Panc1 (cell line): ENCODE measurements around the gene TRABD2B. TPM values are rescaled to one million over a fixed set of nuclear protein-coding genes. Genes with fewer than 3 reads are reported as not detected.

ENCODE experiments used
- ATAC-seq: fragments of 200-7000 bp; cut with Tn5 transposase; 2 replicates; pipeline ENCODE4 v1.9.1; 2020; ENCODE audit warnings: mild to moderate bottlenecking, moderate library complexity
- BruUV-seq: library from RNA; stranded (reverse); fragments of 400-500 nt; replicated peaks from 2 replicates; lab custom pipeline; 2021; lab: Mats Ljungman, UMichigan
- CTCF ChIA-PET: fragments of 300-600 bp; sonication (Branson Sonifier 250); formaldehyde crosslinking; loops from one replicate; lab custom pipeline; 2022; ENCODE audit warnings: antibody characterized with exemption; lab: Charles Lee
- POLR2A ChIA-PET: fragments of 300-600 bp; sonication (Branson Sonifier 250); formaldehyde crosslinking; loops from one replicate; lab custom pipeline; 2022; ENCODE audit warnings: antibody characterized with exemption; lab: Charles Lee
- DNase-seq: peaks from one replicate; pipeline ENCODE4 v3.0.0-alpha.2; 2010; ENCODE audit warnings: low read depth, low spot score
- H3K27ac ChIP-seq: 2 replicates; pipeline ENCODE4 v1.5.1; 2011; ENCODE audit warnings: mild to moderate bottlenecking, low read length, inconsistent platforms
- H3K27me3 ChIP-seq: fragments of 200-500 bp; sonication (Bioruptor generic); 2 replicates; pipeline ENCODE4 v1.6.0; 2014; ENCODE audit warnings: low read length, inconsistent platforms; ENCODE audit not compliant: control insufficient read depth, insufficient read depth
- H3K36me3 ChIP-seq: fragments of 200-500 bp; sonication (Bioruptor generic); 2 replicates; pipeline ENCODE4 v1.5.1; 2014; ENCODE audit warnings: inconsistent platforms, mild to moderate bottlenecking, low read length, moderate library complexity; ENCODE audit not compliant: control insufficient read depth, insufficient read depth
- H3K4me1 ChIP-seq: 2 replicates; pipeline ENCODE4 v1.5.1; 2011; ENCODE audit warnings: inconsistent platforms, mild to moderate bottlenecking, low read length, moderate library complexity; ENCODE audit not compliant: control insufficient read depth, insufficient read depth
- H3K4me3 ChIP-seq, 2 experiments: 2 replicates each; pipeline ENCODE4 v1.5.1; 2011 to 2012; ENCODE audit warnings: low read depth in 2 of 2, low read length in 2 of 2, mild to moderate bottlenecking in 2 of 2, inconsistent platforms in 1 of 2, moderate library complexity in 1 of 2
- H3K9me3 ChIP-seq: fragments of 200-500 bp; sonication (Bioruptor generic); 2 replicates; pipeline ENCODE4 v1.5.1; 2014; ENCODE audit warnings: low read depth, mild to moderate bottlenecking, inconsistent platforms, low read length, moderate library complexity; ENCODE audit not compliant: control insufficient read depth, insufficient read depth
- CTCF ChIP-seq: fragments of 450-650 bp; IDR thresholded peaks from 2 replicates; pipeline ENCODE4 v1.5.1; 2017; ENCODE audit warnings: mild to moderate bottlenecking
- POLR2AphosphoS5 ChIP-seq: IDR thresholded peaks from 2 replicates; pipeline ENCODE4 v1.6.1; 2012; ENCODE audit warnings: mild to moderate bottlenecking, low read depth, low read length, moderate library complexity
- REST ChIP-seq, 2 experiments: IDR thresholded peaks; 2 replicates each; pipeline ENCODE4 v1.6.1; 2011 to 2012; ENCODE audit warnings: low read depth in 2 of 2, control low read depth in 1 of 2, low read length in 1 of 2, mild to moderate bottlenecking in 1 of 2, moderate library complexity in 1 of 2; ENCODE audit not compliant: insufficient read depth in 1 of 2
- SIN3A ChIP-seq: IDR thresholded peaks from 2 replicates; pipeline ENCODE4 v1.6.1; 2012; ENCODE audit warnings: low read depth, mild to moderate bottlenecking, low read length, moderate library complexity, borderline replicate concordance; ENCODE audit not compliant: insufficient read depth
- TCF7L2 ChIP-seq: IDR thresholded peaks from 2 replicates; pipeline ENCODE4 v1.6.1; 2011; ENCODE audit warnings: mild to moderate bottlenecking, low read depth, low read length, inconsistent platforms
- in situ Hi-C: cut with HindIII; loops from 2 replicates; pipeline ENCODE4 v1.10.0; 2016; ENCODE audit warnings: low sequenced_read_pairs, low pct_unique_long_range_greater_than_20kb
- intact Hi-C: fragments of 100-400 bp; cut with micrococcal nuclease; formaldehyde crosslinking; loops from one replicate; pipeline ENCODE4 v1.10.0; 2022; ENCODE audit not compliant: unreplicated experiment
- total RNA-seq: library from RNA; stranded (reverse); gene quantifications from one replicate; pipeline ENCODE4 v1.2.1, GENCODE V29; 2021; ENCODE audit not compliant: unreplicated experiment

TRABD2B gene
- total RNA-seq, 1 experiment from 2014 or later = not detected

GRCh38 chr1:47915677-47916353, 81.4 kb downstream of the TRABD2B start:
- H3K27ac ChIP-seq = no peak overlapping the region
- no peaks in the 10 kb centered on the region; the same call in 1 of the 2 replicates for H3K27me3 ChIP-seq
- ChIA-PET POLR2A (no interaction called here), CTCF (no interaction called here)
- ATAC-seq = no peak
- no peak for DNase-seq
- in situ Hi-C loops = no loop called here
- TF ChIP-seq TCF7L2 (no peak), SIN3A (no peak), POLR2AphosphoS5 (no peak), CTCF (no peak), REST (IDR thresholded peaks at IDR 0.05; ENCODE audit: insufficient read depth in 1 of 2, low read depth in 2 of 2, low read length in 1 of 2) (no peak)
- H3K9me3 ChIP-seq = no peaks in the 10 kb centered on the region
- intact Hi-C loops = no loop called here
- no peaks in the 10 kb centered on the region for H3K36me3 ChIP-seq
- BruUV-seq = no TSS peak
- no peak overlapping the region for H3K4me3 ChIP-seq
- no peaks in the 10 kb centered on the region for H3K4me1 ChIP-seq

GRCh38 chr1:47914952-47915676, 82.1 kb downstream of the TRABD2B start:
- CTCF ChIA-PET = no interaction called here
- in situ Hi-C loops = no loop called here
- H3K27ac ChIP-seq = no peak overlapping the region

More at GRCh38 chr1:47914952-47915676, 82.1 kb downstream of the TRABD2B start:
- Histone ChIP-seq H3K27me3 (no peaks in the 10 kb centered on the region; the same call in 1 of the 2 replicates), H3K4me3 (no peak overlapping the region), H3K36me3 (no peaks in the 10 kb centered on the region), H3K4me1 (no peaks in the 10 kb centered on the region), H3K9me3 (no peaks in the 10 kb centered on the region)
- intact Hi-C loops = no loop called here
- POLR2A ChIA-PET = no interaction called here
- no peak for DNase-seq
- no TSS peak for BruUV-seq
- TF ChIP-seq REST (IDR thresholded peaks at IDR 0.05; ENCODE audit: insufficient read depth in 1 of 2, low read depth in 2 of 2, low read length in 1 of 2) = no peak
- TF ChIP-seq SIN3A = no peak
- TF ChIP-seq POLR2AphosphoS5 = no peak
- TF ChIP-seq CTCF = no peak
- no peak for TF ChIP-seq TCF7L2
- no peak for ATAC-seq
